Stimulated activated CD8-positive, alpha-beta memory T cell treated with anti-CD3 and anti-CD28 coated beads, Interleukin-4, amount 100 ng/mL, for 4 hours (primary cell): Measurements from ENCODE around the gene TBX21.
A peak's percentile ranks its signal among the peaks of the same experiment; 100 is the strongest.

Experiments used
- DNase-seq, 2 donors: peaks; one replicate each; pipeline ENCODE4 v3.0.0-alpha.2; 2020; ENCODE audit warnings: low read depth in 2 of 2, low spot score in 1 of 2

The TBX21 gene

GRCh38 chr17:47697906-47698711 is 34.9 kb upstream of the TBX21 start:
- no peak for DNase-seq

DNA sequence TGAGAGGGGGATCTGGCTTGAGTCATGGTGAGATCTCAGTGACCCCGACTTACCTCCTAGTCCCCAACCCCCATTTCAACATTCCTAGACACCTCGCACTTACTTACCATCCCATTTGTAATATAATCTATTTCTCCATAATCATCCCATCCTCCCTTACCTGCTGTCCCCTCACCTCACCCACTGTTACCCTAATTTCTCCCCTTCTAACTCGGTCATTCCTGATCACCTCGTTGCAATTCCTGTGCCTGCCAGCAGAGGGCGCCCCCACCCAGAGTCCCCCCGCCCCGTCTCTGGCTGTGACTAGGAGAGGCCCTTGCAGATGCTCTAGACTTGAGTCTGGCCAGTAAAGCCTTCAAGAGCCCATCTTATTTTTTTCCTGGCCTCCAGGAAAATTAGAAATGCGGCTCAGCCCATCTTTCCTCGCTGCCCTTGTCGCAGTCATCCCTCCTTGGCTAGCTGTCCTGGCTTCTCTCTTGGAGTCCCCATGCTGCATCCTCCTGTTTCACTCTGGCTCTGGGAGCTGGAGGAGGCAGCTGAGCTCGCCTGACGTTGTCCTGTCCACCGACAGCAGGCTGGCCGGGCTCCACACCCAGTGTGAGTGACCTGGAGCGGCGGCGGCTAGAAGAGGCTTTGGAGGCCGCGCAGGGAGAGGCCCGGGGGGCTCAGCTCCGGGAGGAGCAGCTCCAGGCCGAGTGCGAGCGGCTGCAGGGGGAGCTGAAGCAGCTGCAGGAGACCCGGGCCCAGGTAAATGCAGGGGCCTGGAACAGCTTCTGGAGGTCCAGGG is 34.1 kb upstream of the TBX21 start:
- peak; percentile 69 to 83 for DNase-seq

GRCh38 chr17:47699536-47699840 is 33.5 kb upstream of the TBX21 start:
- no peak for DNase-seq

DNA sequence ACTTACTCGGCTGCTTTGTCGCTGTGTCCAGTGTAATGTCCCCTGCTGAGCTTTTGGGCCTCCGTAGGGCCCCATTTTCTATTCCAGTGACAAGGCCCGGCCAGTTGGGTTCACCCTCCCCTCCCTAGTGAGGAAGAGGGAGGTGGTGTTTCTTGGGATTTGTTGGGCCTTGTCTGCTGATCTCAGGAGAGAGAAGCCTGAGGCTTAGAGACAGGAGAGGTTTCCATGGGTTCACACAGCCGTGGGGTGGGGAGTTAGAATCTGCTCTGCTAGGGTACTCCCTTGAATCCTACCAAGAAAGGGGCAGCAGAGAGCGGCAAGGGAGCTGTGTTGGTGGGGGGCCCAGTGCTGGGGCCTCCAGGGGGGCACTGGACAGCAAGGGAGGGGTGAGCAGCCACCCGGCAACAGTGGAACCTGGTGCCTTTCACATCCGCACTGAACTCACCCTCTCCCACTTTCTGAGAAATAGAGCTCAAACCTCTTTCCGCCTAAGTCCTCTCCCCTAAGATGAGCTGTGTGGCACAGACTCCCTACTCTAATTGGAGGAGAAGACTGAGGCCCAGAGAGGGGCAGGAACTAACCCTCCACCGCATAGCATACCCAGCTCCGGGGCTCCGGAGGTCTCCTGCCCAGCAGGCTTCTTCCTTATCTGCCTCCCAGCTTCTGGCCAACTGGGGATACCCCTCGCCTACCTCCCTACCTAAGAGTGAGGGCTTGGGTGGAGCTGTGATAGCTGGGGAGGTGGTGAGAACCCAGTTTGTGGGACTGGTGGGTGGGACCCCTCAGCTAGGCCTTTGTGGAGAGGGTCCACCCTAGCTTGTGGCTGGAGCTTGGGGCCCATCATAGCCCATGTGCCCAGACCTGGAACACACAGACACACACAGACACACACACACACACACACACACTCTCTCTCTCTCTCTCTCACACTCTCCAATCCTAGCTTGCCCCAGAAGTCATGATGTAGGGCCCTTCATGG is 32.3 kb upstream of the TBX21 start:
- no peak for DNase-seq

- no peak for DNase-seq
These were observed 31.4 kb upstream of the TBX21 start for GRCh38 chr17:47701608-47702007.

DNA sequence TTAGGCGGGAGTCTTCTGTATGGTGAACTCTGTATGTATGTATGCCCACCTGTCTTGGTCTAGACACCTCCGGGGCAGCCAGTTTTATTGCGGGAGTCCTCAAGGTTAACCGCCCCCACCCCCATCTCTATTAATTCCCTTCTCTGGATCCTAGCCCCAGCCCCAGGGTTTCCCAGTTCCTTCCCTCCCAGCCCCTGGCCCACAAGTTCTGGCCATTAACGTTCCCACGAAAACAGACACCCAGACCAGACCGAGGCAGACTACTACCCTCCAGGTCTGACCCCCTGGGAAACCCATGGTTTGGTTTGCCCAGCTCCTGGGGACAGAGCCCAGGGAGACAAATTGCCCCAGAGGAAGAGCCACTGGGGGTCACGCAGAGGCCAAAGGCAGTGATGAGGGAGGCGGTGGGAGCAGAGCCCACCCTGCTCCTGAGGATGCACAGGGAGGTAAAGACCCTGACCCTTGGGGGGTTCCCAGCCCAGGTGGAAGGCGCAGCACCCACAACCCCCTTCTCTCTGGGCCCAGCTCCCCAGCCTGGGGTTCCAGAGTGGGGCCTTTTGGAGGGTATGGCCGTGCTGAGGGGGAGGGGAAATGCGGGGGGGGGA is 30.5 kb upstream of the TBX21 start:
- DNase-seq = no peak

GRCh38 chr17:47703191-47703591 is 29.8 kb upstream of the TBX21 start:
- DNase-seq = peak; percentile 61 to 68

DNA sequence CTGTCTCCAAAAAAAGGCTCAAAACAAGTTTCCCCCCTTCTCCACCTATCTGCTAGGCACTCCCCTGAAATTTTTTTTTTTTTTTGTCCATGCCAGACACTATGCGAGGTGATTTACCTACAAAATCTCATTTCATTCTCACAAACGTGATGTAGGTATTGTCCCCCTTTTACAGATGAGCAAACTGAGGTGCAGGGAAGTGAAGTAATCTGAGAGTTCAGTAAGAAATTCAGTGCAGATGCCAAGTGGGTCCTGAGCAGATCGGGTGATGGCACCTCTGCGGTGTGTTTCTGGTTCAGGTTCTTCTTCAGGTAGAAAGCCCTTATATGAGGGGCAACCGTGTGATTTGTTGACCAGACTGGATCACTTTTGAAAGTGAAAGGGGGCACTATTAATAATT is 29.4 kb upstream of the TBX21 start:
- no peak for DNase-seq

- DNase-seq = no peak
These were observed 28.9 kb upstream of the TBX21 start for GRCh38 chr17:47704116-47704515.

DNA sequence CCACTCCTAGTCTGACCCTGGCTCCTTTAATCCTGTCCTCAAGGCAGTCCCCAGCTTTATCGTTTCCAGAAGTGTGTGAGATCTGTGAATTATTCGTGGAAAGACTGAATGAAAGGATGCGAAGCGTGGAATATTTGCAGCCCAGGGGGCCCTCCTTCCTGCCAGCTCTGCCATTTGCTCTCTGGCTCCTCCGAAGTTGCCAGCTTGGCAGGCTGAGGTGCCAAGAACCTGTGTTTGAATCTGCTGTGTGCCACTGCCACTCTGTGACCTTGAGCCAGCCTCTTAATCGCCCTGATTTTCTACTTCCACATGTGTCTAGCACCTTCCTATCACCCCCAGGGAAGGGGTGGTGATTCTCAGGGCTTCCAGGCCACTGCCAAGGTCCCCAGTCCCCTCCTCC is 28.3 kb upstream of the TBX21 start:
- no peak for DNase-seq

DNA sequence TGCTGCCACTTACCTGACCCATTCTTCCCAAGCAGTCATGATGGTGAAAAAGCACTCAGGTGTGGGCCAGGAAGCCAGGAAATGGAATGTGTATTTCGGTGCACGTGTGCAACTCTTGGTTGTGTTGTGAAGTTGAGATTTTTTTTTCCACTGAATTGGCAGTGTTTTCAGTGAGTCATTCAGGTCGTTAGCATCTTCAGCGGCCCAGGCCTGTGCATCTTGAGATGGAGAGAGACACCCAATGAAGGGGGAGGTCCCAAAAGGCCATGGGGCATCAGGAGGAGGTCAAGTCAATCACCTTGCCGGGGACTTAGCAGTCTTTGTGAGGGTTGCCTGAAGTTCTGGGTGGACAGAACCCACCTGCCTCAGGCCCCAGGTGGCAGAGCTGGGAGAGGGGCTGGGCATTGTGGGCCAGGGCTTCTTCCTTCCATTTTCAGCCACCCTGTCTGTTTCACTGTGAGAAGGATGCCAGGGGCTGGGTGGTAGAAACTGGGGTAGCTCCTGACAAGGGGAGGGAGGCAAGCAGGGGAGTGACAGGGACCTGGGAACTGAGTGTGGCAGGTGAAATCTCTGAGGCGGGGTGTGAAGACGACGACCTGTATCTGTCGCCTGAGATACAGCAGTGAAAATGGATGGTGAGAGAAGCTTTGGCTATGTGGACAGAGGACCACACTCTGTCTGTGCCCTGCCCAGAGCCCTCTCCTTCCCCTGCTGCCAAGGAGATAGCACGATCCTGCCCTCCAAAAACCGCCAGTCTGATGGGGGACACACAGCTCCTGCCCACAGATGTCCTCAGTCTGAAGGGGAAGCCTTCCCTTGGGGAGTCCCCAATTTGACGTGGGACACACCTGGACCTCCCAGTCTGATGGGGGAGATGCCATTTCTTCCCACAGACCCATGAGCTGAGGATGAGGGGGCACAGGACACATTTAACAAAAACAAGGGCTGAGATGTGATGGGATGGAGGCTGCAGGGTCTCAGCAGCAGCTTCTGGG is 27.2 kb upstream of the TBX21 start:
- DNase-seq = no peak

- DNase-seq = no peak
These were observed 25.8 kb upstream of the TBX21 start for GRCh38 chr17:47707056-47707804.

GRCh38 chr17:47707884-47708283 is 25.2 kb upstream of the TBX21 start:
- DNase-seq = no peak

- no peak for DNase-seq
These were observed 24.6 kb upstream of the TBX21 start for GRCh38 chr17:47708312-47708863.

- DNase-seq = no peak
These were observed 24.0 kb upstream of the TBX21 start for GRCh38 chr17:47708864-47709541.

GRCh38 chr17:47709594-47709993 is 23.4 kb upstream of the TBX21 start:
- no peak for DNase-seq

DNA sequence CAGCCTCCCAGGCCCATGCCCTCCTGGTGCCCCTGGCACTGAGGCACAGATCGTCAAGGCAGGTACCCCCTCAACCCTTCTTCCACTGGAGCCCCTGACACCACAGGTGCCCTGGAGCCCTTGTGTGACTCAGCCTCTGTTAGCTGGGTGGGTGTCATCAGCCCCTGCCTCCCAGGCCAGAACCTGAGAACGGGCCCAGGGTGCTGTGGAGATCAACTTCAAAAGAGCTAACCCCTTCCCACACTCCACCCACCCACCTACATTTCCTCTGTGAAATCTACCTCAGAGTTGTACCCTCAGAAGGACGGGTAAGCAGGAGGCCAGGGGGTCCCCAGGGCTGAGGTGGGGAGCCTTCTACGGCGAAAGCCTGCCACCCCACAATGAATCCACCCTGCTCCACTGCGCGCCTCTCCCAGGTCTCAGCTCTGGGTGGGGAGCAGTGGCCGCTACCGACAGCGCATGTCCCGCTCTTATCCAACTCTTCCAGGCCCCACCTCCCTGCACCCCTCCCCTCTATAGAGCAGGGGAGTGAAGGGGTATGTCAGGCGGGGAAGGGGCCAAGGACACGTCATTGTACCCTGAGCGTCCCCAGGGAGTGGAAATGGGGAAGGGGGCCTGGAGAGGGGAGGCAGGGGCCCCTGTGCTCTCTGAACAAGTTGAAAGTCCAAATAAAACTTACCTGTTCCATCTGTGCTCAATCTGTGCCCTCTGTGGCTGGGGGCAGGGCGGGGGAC is 21.5 kb upstream of the TBX21 start:
- no peak for DNase-seq
